H9 (cell line): ENCODE measurements around the gene RAX2. TPM values are rescaled to one million over a fixed set of nuclear protein-coding genes. Genes with fewer than 3 reads are reported as not detected.

ENCODE experiments used
- DNase-seq: peaks from one replicate; pipeline ENCODE4 v3.0.0-alpha.2; 2017
- H2AFZ ChIP-seq: one replicate; pipeline ENCODE4 v1.6.1; 2013; ENCODE audit warnings: mild to moderate bottlenecking, low read length, control low read depth, moderate library complexity
- H2AK5ac ChIP-seq: 2 replicates; pipeline ENCODE4 v1.6.1; 2013; ENCODE audit warnings: low read length, control low read depth, mixed read lengths; ENCODE audit not compliant: insufficient read length
- H2BK120ac ChIP-seq: one replicate; pipeline ENCODE4 v1.6.1; 2013; ENCODE audit warnings: low read depth, mild to moderate bottlenecking, low read length, control low read depth, inconsistent platforms; ENCODE audit not compliant: poor library complexity, severe bottlenecking
- H2BK12ac ChIP-seq: 2 replicates; pipeline ENCODE4 v1.6.1; 2013; ENCODE audit warnings: low read length, control low read depth, mixed read lengths, low read depth; ENCODE audit not compliant: insufficient read length
- H2BK15ac ChIP-seq: 2 replicates; pipeline ENCODE4 v1.6.1; 2013; ENCODE audit warnings: low read depth, low read length, control low read depth
- H2BK20ac ChIP-seq: one replicate; pipeline ENCODE4 v1.6.1; 2013; ENCODE audit warnings: low read depth, mild to moderate bottlenecking, low read length, control low read depth, inconsistent platforms; ENCODE audit not compliant: poor library complexity, severe bottlenecking
- H2BK5ac ChIP-seq: 2 replicates; pipeline ENCODE4 v1.6.1; 2013; ENCODE audit warnings: low read length, control low read depth, mixed read lengths; ENCODE audit not compliant: insufficient read length
- H3K14ac ChIP-seq: 2 replicates; pipeline ENCODE4 v1.6.1; 2013; ENCODE audit warnings: low read length, control low read depth; ENCODE audit not compliant: insufficient read depth
- H3K18ac ChIP-seq: 2 replicates; pipeline ENCODE4 v1.6.1; 2013; ENCODE audit warnings: low read depth, mild to moderate bottlenecking, mixed read lengths, low read length, control low read depth; ENCODE audit not compliant: insufficient read length
- H3K23ac ChIP-seq: 2 replicates; pipeline ENCODE4 v1.6.1; 2013; ENCODE audit warnings: low read length, control low read depth, mixed read lengths, low read depth; ENCODE audit not compliant: insufficient read length
- H3K23me2 ChIP-seq: 2 replicates; pipeline ENCODE4 v1.6.1; 2013; ENCODE audit warnings: low read depth, mild to moderate bottlenecking, mixed read lengths, low read length, control low read depth; ENCODE audit not compliant: insufficient read length, poor library complexity, severe bottlenecking
- H3K27ac ChIP-seq: 2 replicates; pipeline ENCODE4 v1.5.1; 2013; ENCODE audit warnings: low read length, control low read depth, mixed read lengths, low read depth; ENCODE audit not compliant: insufficient read length
- H3K27me3 ChIP-seq: 2 replicates; pipeline ENCODE4 v1.6.1; 2013; ENCODE audit warnings: low read length, control low read depth, inconsistent platforms; ENCODE audit not compliant: insufficient read depth
- H3K4ac ChIP-seq: 2 replicates; pipeline ENCODE4 v1.6.1; 2013; ENCODE audit warnings: low read depth, mild to moderate bottlenecking, control low read depth, inconsistent platforms, low read length, moderate library complexity
- H3K4me1 ChIP-seq: 2 replicates; pipeline ENCODE4 v1.6.1; 2013; ENCODE audit warnings: low read length, control low read depth, inconsistent platforms; ENCODE audit not compliant: insufficient read depth
- H3K4me2 ChIP-seq: 2 replicates; pipeline ENCODE4 v1.6.1; 2013; ENCODE audit warnings: low read length, control low read depth, mixed read lengths; ENCODE audit not compliant: insufficient read length, insufficient read depth
- H3K56ac ChIP-seq: 2 replicates; pipeline ENCODE4 v1.6.1; 2013; ENCODE audit warnings: low read depth, mild to moderate bottlenecking, mixed read lengths, low read length, control low read depth; ENCODE audit not compliant: insufficient read length
- H3K79me1 ChIP-seq: 2 replicates; pipeline ENCODE4 v1.6.1; 2013; ENCODE audit warnings: low read depth, mild to moderate bottlenecking, moderate library complexity, low read length, control low read depth, inconsistent platforms; ENCODE audit not compliant: insufficient read depth, poor library complexity, severe bottlenecking
- H3K79me2 ChIP-seq: 2 replicates; pipeline ENCODE4 v1.6.1; 2013; ENCODE audit warnings: low read length, control low read depth, inconsistent platforms; ENCODE audit not compliant: insufficient read depth
- H3K9ac ChIP-seq: 2 replicates; pipeline ENCODE4 v1.6.1; 2013; ENCODE audit warnings: low read length, control low read depth, mixed read lengths; ENCODE audit not compliant: insufficient read length; ENCODE audit errors: extremely low read depth
- H3K9me3 ChIP-seq: one replicate; pipeline ENCODE4 v1.6.1; 2013; ENCODE audit warnings: low read depth, low read length, inconsistent platforms; ENCODE audit not compliant: control insufficient read depth
- H3T11ph ChIP-seq: one replicate; pipeline ENCODE4 v1.6.1; 2013; ENCODE audit warnings: mild to moderate bottlenecking, low read length, control low read depth, inconsistent platforms
- H4K20me1 ChIP-seq: one replicate; pipeline ENCODE4 v1.6.1; 2013; ENCODE audit not compliant: control insufficient read depth, insufficient read length, insufficient read depth
- H4K5ac ChIP-seq: 2 replicates; pipeline ENCODE4 v1.6.1; 2013; ENCODE audit warnings: low read depth, mild to moderate bottlenecking, mixed read lengths, low read length, control low read depth; ENCODE audit not compliant: insufficient read length
- H4K8ac ChIP-seq: replicated peaks from 2 replicates; pipeline ENCODE4 v1.6.1; 2013; ENCODE audit warnings: low read length, control low read depth, mixed read lengths, low read depth; ENCODE audit not compliant: insufficient read length
- H4K91ac ChIP-seq: 2 replicates; pipeline ENCODE4 v1.6.1; 2013; ENCODE audit warnings: low read depth, mild to moderate bottlenecking, moderate library complexity, mixed read lengths, low read length, control low read depth; ENCODE audit not compliant: insufficient read length
- H3K27ac Mint-ChIP-seq, 3 experiments: 2 replicates in 2 of 3; 3 replicates in 1 of 3; pipeline ENCODE4 v1.8.0; 2020 to 2021; ENCODE audit warnings: mixed read lengths in 3 of 3, mild to moderate bottlenecking in 1 of 3, moderate library complexity in 1 of 3
- H3K27me3 Mint-ChIP-seq: 2 replicates; pipeline ENCODE4 v1.8.0; 2021; ENCODE audit warnings: low read depth, mild to moderate bottlenecking, moderate library complexity, mixed read lengths
- H3K36me3 Mint-ChIP-seq, 3 experiments: 2 replicates in 2 of 3; 3 replicates in 1 of 3; pipeline ENCODE4 v1.8.0; 2020 to 2021; ENCODE audit warnings: low read depth in 3 of 3, mixed read lengths in 3 of 3; ENCODE audit not compliant: insufficient read depth in 1 of 3
- H3K4me1 Mint-ChIP-seq, 2 experiments: 2 replicates each; pipeline ENCODE4 v1.8.0; 2020; ENCODE audit warnings: mixed read lengths in 2 of 2
- H3K4me3 Mint-ChIP-seq, 2 experiments: 2 replicates in 1 of 2; 3 replicates in 1 of 2; pipeline ENCODE4 v1.8.0; 2020 to 2021; ENCODE audit warnings: mild to moderate bottlenecking in 2 of 2, mixed read lengths in 2 of 2, moderate library complexity in 1 of 2
- H3K9me3 Mint-ChIP-seq, 2 experiments: 2 replicates in 1 of 2; 3 replicates in 1 of 2; pipeline ENCODE4 v1.8.0; 2020; ENCODE audit warnings: mild to moderate bottlenecking in 2 of 2, mixed read lengths in 2 of 2, moderate library complexity in 1 of 2
- CTCF ChIP-seq: fragments of 200-600 bp; sonication (generic); conservative IDR thresholded peaks from 3 replicates; pipeline ENCODE4 v1.8.0; 2021; ENCODE audit warnings: antibody characterized with exemption, mild to moderate bottlenecking
- WGBS: extraction: QIAGEN DNeasy Blood & Tissue Kit; methylation state at CpG from one replicate; pipeline ENCODE4 v1.1.7; 2013; ENCODE audit warnings: missing lambda C conversion rate, low lambda C conversion rate, mixed read lengths; ENCODE audit not compliant: insufficient read length; ENCODE audit errors: extremely low coverage; 5-methylcytosine and 5-hydroxymethylcytosine counted together
- total RNA-seq: library from RNA; stranded (reverse); gene quantifications from 2 replicates; pipeline ENCODE4 v1.2.1, GENCODE V29; 2021

RAX2 gene
- total RNA-seq, 1 experiment from 2014 or later = not detected

GRCh38 chr19:3821156-3821555, 49.1 kb upstream of the RAX2 start:
- Histone ChIP-seq H3K18ac (no peak overlapping the region), H3K56ac (no peak overlapping the region), H3K79me2 (no peaks in the 10 kb centered on the region), H3K23me2 (no peaks in the 10 kb centered on the region), H4K91ac (no peak overlapping the region), H2BK15ac (no peak overlapping the region), H3K4me1 (no peaks in the 10 kb centered on the region), H2BK120ac (no peak overlapping the region), H3K27me3 (no peaks in the 10 kb centered on the region), H4K5ac (no peak overlapping the region), H3K27ac (no peak overlapping the region), H3K9ac (no peak overlapping the region), H3K14ac (no peak overlapping the region), H3K4ac (no peak overlapping the region), H3K23ac (no peak overlapping the region), H3K9me3 (no peaks in the 10 kb centered on the region), H3K4me2 (no peak overlapping the region), H4K8ac (no peak overlapping the region), H2AK5ac (no peak overlapping the region), H4K20me1 (no peaks in the 10 kb centered on the region), H2BK5ac (no peak overlapping the region), H2BK20ac (no peak overlapping the region), H2BK12ac (no peak overlapping the region), H3K79me1 (no peaks in the 10 kb centered on the region), H2AFZ (no peak overlapping the region), H3T11ph (no peak overlapping the region)
- no peaks in the 10 kb centered on the region for H3K36me3 Mint-ChIP-seq
- no peak for DNase-seq
- peaks cover 23% of the 10 kb centered on the region for H3K27me3 Mint-ChIP-seq
- H3K4me3 Mint-ChIP-seq = no peak overlapping the region
- no peak for TF ChIP-seq CTCF
- no CpG with 5 or more reads among the region's 23 CpGs for WGBS
- no peaks in the 10 kb centered on the region; a peak in 1 of 4 replicates for H3K4me1 Mint-ChIP-seq
- no peaks in the 10 kb centered on the region for H3K9me3 Mint-ChIP-seq
- no peak overlapping the region for H3K27ac Mint-ChIP-seq
